ENCODE results near the gene WHRN.

GRCh38 chr9:114471157-114471556 is 34.1 kb downstream of the WHRN start:
- no peak for TF ChIP-seq FOXA1 (IDR thresholded peaks at IDR 0.05)
- no peak for TF ChIP-seq SUZ12 (IDR thresholded peaks at IDR 0.05)
- TF ChIP-seq, protein P1, sequence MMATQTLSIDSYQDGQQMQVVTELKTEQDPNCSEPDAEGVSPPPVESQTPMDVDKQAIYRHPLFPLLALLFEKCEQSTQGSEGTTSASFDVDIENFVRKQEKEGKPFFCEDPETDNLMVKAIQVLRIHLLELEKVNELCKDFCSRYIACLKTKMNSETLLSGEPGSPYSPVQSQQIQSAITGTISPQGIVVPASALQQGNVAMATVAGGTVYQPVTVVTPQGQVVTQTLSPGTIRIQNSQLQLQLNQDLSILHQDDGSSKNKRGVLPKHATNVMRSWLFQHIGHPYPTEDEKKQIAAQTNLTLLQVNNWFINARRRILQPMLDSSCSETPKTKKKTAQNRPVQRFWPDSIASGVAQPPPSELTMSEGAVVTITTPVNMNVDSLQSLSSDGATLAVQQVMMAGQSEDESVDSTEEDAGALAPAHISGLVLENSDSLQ (IDR thresholded peaks at IDR 0.05) = no peak
- no peak for TF ChIP-seq HDGF (IDR thresholded peaks at IDR 0.05; ENCODE audit: borderline replicate concordance)

All from HEK293T (cell line).